Neural cell (in vitro differentiated cells): ENCODE results near the gene ANO1. TPM values are rescaled to one million over a fixed set of nuclear protein-coding genes. Genes with fewer than 3 reads are reported as not detected.

Experiments used
- H2AFZ ChIP-seq: fragments of 200-600, 300-800 bp; sonication (generic), shearing (Covaris generic); 2 replicates; pipeline ENCODE4 v1.6.0; 2014; ENCODE audit warnings: low read depth, mild to moderate bottlenecking, antibody characterized with exemption, low read length, moderate library complexity
- H3F3A ChIP-seq: fragments of 200-600 bp; shearing (Covaris generic); 2 replicates; pipeline ENCODE4 v1.6.1; 2016; ENCODE audit warnings: mild to moderate bottlenecking, moderate library complexity, mixed read lengths, antibody characterized with exemption, low read length; ENCODE audit not compliant: insufficient read depth, poor library complexity, severe bottlenecking
- H3K27ac ChIP-seq: fragments of 200-600, 300-800 bp; sonication (generic), shearing (Covaris generic); 2 replicates; pipeline ENCODE4 v1.5.1; 2014; ENCODE audit warnings: mild to moderate bottlenecking, low read length, moderate library complexity
- H3K27me3 ChIP-seq: fragments of 300-800, 200-600 bp; sonication (generic), shearing (Covaris generic); 2 replicates; pipeline ENCODE4 v1.6.0; 2014; ENCODE audit warnings: mild to moderate bottlenecking, low read depth, low read length, moderate library complexity; ENCODE audit not compliant: insufficient read depth
- H3K36me3 ChIP-seq: fragments of 300-800, 200-600 bp; sonication (generic), shearing (Covaris generic); 2 replicates; pipeline ENCODE4 v1.5.1; 2014; ENCODE audit warnings: mild to moderate bottlenecking, antibody characterized with exemption, low read length, moderate library complexity; ENCODE audit not compliant: insufficient read depth
- H3K4me2 ChIP-seq: fragments of 300-800, 200-600 bp; sonication (generic), shearing (Covaris generic); 2 replicates; pipeline ENCODE4 v1.6.0; 2014; ENCODE audit warnings: mild to moderate bottlenecking, low read length
- H3K4me3 ChIP-seq: fragments of 300-800, 200-600 bp; sonication (generic), shearing (Covaris generic); 2 replicates; pipeline ENCODE4 v1.5.1; 2014; ENCODE audit warnings: mild to moderate bottlenecking, low read length, moderate library complexity
- H3K79me2 ChIP-seq: fragments of 200-600 bp; shearing (Covaris generic); replicated peaks from 2 replicates; pipeline ENCODE4 v1.6.0; 2014; ENCODE audit warnings: mild to moderate bottlenecking, low read length, moderate library complexity; ENCODE audit not compliant: insufficient read depth
- H3K9ac ChIP-seq: fragments of 300-800, 200-600 bp; sonication (generic), shearing (Covaris generic); 2 replicates; pipeline ENCODE4 v1.6.1; 2016; ENCODE audit warnings: mild to moderate bottlenecking, low read length, mixed read lengths
- H3K9me2 ChIP-seq: fragments of 200-600 bp; shearing (Covaris generic); 2 replicates; pipeline ENCODE4 v1.6.1; 2016; ENCODE audit warnings: mild to moderate bottlenecking, low read length, mixed read lengths; ENCODE audit not compliant: insufficient read depth
- H3K9me3 ChIP-seq: fragments of 200-600, 300-800 bp; sonication (generic), shearing (Covaris generic); 2 replicates; pipeline ENCODE4 v1.6.1; 2016; ENCODE audit warnings: mild to moderate bottlenecking, mixed run types, low read length, moderate library complexity, mixed read lengths
- H4K20me1 ChIP-seq: fragments of 200-600 bp; shearing (Covaris generic); 2 replicates; pipeline ENCODE4 v1.6.1; 2016; ENCODE audit warnings: mild to moderate bottlenecking, mixed run types; ENCODE audit not compliant: insufficient read depth
- CTCF ChIP-seq: fragments of 450-650 bp; IDR thresholded peaks from 2 replicates; pipeline ENCODE4 v1.5.1; 2014; ENCODE audit warnings: antibody characterized with exemption, mild to moderate bottlenecking, moderate library complexity; ENCODE audit not compliant: poor library complexity, severe bottlenecking
- EP300 ChIP-seq: fragments of 450-650 bp; conservative IDR thresholded peaks from 2 replicates; pipeline ENCODE4 v1.6.1; 2014; ENCODE audit warnings: antibody characterized with exemption, mild to moderate bottlenecking, moderate library complexity; ENCODE audit not compliant: poor library complexity, severe bottlenecking
- EZH2 ChIP-seq: fragments of 200-600, 300-800 bp; shearing (Covaris generic), sonication (generic); IDR thresholded peaks from 2 replicates; pipeline ENCODE4 v1.6.1; 2014; ENCODE audit warnings: antibody characterized with exemption, low read length, borderline replicate concordance, mild to moderate bottlenecking; ENCODE audit not compliant: insufficient read depth, poor library complexity, severe bottlenecking
- MXI1 ChIP-seq: fragments of 450-650 bp; conservative IDR thresholded peaks from 2 replicates; pipeline ENCODE4 v1.6.1; 2014; ENCODE audit warnings: antibody characterized with exemption, mild to moderate bottlenecking; ENCODE audit not compliant: poor library complexity, severe bottlenecking
- POLR2AphosphoS5 ChIP-seq: IDR thresholded peaks from 2 replicates; pipeline ENCODE4 v1.6.1; 2012
- RAD21 ChIP-seq: fragments of 450-650 bp; conservative IDR thresholded peaks from 2 replicates; pipeline ENCODE4 v1.6.1; 2014; ENCODE audit warnings: antibody characterized with exemption, mild to moderate bottlenecking, moderate library complexity
- REST ChIP-seq: IDR thresholded peaks from 2 replicates; pipeline ENCODE4 v1.6.1; 2012; ENCODE audit warnings: borderline replicate concordance
- SMC3 ChIP-seq: fragments of 450-650 bp; conservative IDR thresholded peaks from 2 replicates; pipeline ENCODE4 v1.6.1; 2014; ENCODE audit warnings: antibody characterized with exemption, mild to moderate bottlenecking, moderate library complexity; ENCODE audit not compliant: poor library complexity
- TAF1 ChIP-seq: IDR thresholded peaks from 2 replicates; pipeline ENCODE4 v1.6.1; 2012; ENCODE audit warnings: low read depth
- polyA plus RNA-seq: library from polyadenylated mRNA; depleted of rRNA; stranded (reverse); fragments of >200 nt; gene quantifications from 2 replicates; pipeline ENCODE4 v1.2.3, GENCODE V29; 2014

ANO1 gene
- polyA plus RNA-seq, 1 donor from 2014 or later: not detected

GRCh38 chr11:70107191-70107590, 29.1 kb downstream of the ANO1 start:
- H3K9ac ChIP-seq: no peak overlapping the region
- no peak overlapping the region for H3K4me2 ChIP-seq
- H3K27ac ChIP-seq: no peak overlapping the region
- H3F3A ChIP-seq: no peaks in the 10 kb centered on the region
- no peaks in the 10 kb centered on the region for H4K20me1 ChIP-seq
- H3K79me2 ChIP-seq: no peaks in the 10 kb centered on the region
- TF ChIP-seq REST (no peak), SMC3 (no peak), CTCF (no peak), EZH2 (no peak), EP300 (no peak), TAF1 (no peak), RAD21 (no peak), MXI1 (no peak), POLR2AphosphoS5 (no peak)
- H3K9me3 ChIP-seq: no peaks in the 10 kb centered on the region
- H3K27me3 ChIP-seq: no peaks in the 10 kb centered on the region
- H3K4me3 ChIP-seq: no peak overlapping the region
- H3K9me2 ChIP-seq: no peaks in the 10 kb centered on the region
- no peak overlapping the region for H2AFZ ChIP-seq
- no peaks in the 10 kb centered on the region for H3K36me3 ChIP-seq

- Histone ChIP-seq H3K9me2 (no peaks in the 10 kb centered on the region), H3K36me3 (no peaks in the 10 kb centered on the region), H3F3A (no peaks in the 10 kb centered on the region), H4K20me1 (no peaks in the 10 kb centered on the region), H3K79me2 (no peaks in the 10 kb centered on the region), H3K27ac (no peak overlapping the region), H3K27me3 (no peaks in the 10 kb centered on the region), H3K9ac (no peak overlapping the region), H3K4me3 (no peak overlapping the region), H3K9me3 (no peaks in the 10 kb centered on the region), H2AFZ (no peak overlapping the region), H3K4me2 (no peak overlapping the region)
- TF ChIP-seq MXI1 (no peak), EZH2 (no peak)
Measured at GRCh38 chr11:70107756-70108155, 29.6 kb downstream of the ANO1 start.

- Histone ChIP-seq H3K79me2 (no peaks in the 10 kb centered on the region), H3K27ac (no peak overlapping the region), H3K36me3 (no peaks in the 10 kb centered on the region), H3K4me3 (no peak overlapping the region), H3K4me2 (no peak overlapping the region), H3K9me3 (no peaks in the 10 kb centered on the region), H3K9me2 (no peaks in the 10 kb centered on the region), H3K9ac (no peak overlapping the region), H3K27me3 (no peaks in the 10 kb centered on the region), H4K20me1 (no peaks in the 10 kb centered on the region), H3F3A (no peaks in the 10 kb centered on the region), H2AFZ (no peak overlapping the region)
- TF ChIP-seq REST: no peak
- TF ChIP-seq RAD21: no peak
- no peak for TF ChIP-seq MXI1
- TF ChIP-seq POLR2AphosphoS5: no peak
- TF ChIP-seq EZH2: no peak
- no peak for TF ChIP-seq EP300
- TF ChIP-seq TAF1: no peak
- TF ChIP-seq SMC3: no peak
- TF ChIP-seq CTCF: no peak
Measured at GRCh38 chr11:70108250-70108649, 30.1 kb downstream of the ANO1 start.
